Middle frontal gyrus (tissue), 1 donor: ENCODE measurements around the gene ARHGEF11.

Experiments
- DNase-seq: peaks from one replicate; pipeline ENCODE4 v3.0.0-alpha.2; 2015; ENCODE audit warnings: low spot score; ENCODE audit errors: extremely low spot score

The ARHGEF11 gene

DNA sequence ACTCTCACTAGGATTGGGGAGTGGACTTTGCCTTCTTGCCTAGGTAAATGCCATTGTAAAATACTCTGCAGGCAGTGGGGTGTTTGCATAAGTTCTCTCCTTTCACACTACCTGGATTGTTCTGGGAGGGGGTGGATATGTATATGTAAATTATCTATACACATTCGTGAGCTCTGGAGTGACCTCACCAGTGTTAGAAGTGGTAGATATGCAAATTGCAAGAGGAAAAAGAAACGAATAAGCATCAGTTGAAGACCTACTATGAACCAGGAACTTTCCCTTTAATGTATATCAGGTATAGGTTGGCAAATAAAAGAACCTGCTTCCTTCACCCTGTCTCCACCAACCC lies 1.5 kb upstream of the ARHGEF11 start:
- DNase-seq: no peak

DNA sequence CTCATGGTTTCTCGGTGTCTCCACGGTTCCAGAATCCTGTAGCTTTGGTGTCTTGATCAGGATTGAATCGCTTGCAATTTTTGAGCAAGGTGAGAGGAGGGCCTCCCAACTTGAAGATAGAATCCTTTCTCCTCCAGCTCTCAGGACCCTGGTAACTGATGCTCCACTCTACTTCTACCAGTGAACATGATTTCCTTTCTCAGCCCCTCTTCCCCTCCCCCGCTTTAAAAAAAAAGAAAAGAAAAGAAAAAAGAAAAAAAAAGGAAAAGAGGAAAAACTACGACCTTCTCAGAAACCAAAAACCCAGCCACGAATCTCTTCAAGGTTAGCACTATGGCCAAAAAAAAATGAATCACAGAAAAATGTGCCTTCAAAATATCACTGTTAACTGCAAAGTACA lies 1.2 kb downstream of the ARHGEF11 start:
- DNase-seq: no peak

DNA sequence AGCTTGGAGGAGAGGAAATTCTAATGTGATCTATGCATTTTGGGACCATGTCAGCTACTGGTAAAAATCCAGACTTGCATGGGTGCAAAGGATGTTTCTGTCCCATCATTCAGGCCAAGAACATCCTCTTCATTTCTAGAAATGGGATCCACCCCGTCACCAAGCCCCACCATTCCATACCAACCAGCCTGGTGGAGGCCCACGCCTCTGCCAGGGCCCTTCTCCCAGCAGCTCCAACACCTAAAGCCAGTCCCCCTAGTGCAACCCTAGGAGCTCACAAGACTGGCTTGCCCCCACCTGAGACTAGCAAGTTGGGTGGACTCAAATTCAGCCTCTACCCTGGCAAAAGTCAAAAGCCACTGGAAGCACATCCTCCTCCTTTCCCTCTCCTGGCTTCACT lies 1.9 kb downstream of the ARHGEF11 start:
- no peak for DNase-seq

DNA sequence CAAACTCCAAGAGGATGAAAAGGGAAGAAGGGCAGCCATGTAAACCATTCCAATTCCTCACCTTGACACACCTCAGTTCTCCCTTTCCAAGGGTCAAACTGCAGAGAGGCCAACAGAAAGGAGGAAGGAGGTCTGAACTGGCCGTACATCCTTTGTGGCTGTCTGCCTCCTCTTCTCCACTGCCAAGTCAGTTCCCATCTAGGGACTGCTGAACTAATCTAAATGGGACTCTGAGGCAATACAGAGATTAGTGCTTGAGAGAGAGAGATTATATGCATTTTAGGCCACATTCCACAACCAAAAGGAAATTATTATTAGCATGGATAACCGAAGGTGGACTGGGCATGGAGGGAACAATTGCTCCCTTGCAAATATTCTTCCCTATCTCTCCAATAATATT lies 2.7 kb downstream of the ARHGEF11 start:
- DNase-seq: no peak

DNA sequence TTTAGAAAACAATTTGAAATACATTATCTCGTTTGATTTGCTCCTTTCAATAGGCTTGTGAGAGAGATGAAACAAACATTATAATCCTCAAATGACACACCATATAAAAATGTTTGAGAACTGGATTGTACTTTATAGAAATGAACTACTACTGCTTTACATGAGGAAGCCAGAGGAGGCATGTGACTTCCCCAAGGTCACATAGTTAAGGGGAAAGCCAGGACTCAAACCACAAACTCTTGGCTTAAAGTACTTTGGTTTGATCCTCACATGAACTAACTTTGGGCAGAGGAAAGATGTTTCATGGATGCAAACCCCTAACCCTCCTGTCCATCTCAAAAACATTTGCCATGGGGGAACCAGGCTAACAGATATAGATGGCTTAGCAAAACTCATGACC lies 4.7 kb downstream of the ARHGEF11 start:
- DNase-seq: no peak

DNA sequence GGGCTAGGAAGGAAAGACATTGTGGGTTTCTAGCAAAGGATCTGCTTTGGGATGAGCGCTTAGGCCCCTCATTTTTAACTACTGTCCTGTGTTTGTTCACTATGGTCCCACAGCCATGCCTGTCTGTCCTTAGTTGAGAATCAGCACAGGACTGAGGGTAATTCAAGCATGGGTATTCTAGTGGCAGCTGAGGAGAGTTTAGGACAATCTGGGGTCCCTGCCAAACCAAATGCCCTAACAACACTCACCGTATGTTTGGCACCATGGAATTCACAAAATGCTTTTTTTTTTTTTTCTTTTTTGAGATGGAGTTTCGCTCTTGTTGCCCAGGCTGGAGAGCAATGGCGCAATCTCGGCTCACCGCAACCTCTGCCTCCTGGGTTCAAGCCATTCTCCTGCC lies 10.4 kb downstream of the ARHGEF11 start:
- DNase-seq: no peak

DNA sequence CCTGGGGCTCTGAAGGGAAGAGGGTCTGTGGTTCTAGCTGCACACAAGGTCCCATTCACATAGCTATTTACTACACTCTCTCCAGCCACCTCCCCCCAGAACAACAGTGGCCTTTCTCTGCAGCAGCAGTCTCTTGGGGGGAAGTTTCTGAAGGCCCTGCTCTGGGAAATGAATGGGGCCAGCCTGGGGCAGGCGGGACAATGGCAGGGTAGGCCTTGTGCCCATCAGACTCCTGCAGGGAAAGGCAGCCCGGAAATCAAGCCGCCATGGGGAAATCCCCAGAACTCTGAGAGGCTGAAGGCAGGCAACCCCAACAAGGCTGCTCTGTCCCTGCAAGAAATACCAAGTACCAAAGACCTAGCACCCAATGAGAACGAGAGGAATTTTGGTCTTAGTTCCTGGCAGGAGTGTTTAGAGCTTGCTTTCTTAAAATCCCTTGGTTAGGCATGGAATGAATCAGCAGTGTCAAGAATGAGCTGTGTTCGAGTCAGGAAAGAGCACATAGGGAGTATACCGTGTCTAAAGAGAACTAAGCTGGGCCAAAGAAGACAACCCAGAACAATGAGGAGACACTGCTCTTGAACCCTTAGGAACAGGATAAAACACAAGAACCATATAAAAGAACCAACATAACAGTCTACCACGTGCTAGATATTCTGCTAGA lies 11.3 kb downstream of the ARHGEF11 start:
- no peak for DNase-seq

DNA sequence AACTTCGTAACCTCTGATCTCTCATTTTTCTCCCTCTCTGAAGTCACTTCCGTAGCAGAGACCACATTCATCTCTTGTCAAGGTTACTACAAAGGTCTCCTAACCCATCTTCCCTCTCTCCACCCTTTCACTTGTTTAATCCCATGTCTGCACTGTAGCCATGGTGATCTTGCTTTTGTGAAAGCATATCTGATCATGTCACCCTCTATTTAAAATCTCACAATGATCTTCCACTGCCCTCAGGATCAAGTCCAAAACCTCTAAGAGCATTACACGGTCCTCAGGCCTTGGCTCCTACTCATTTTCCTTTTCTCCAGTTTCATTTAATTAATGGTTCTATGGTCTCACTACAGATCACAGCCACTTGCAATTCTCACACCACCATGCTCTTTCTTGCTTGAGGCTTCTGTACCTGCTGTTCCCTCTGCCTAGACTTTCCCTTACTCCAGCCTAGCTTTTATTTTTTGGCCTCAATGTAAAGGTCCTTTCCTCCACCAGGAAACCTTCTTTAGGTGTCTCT lies 12.1 kb downstream of the ARHGEF11 start:
- no peak for DNase-seq

DNA sequence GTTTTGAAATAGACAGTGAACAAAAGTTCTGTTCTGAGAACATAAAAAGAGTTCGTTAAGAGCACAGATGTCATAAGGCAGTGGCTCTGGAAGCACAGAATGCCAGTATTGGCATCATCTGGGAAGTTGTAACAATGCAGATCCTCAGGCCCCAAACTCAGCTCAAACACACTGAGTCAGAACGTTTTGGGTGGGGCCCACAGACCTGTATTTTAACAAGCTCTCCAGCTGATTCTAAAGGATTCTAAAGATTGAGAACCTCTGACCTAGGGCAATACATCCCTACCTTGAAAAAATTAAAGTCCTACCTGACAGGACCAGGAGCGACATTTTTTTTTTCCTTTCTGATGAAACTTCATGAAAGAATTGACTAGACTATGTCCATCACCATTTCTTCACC lies 13.2 kb downstream of the ARHGEF11 start:
- DNase-seq: no peak

DNA sequence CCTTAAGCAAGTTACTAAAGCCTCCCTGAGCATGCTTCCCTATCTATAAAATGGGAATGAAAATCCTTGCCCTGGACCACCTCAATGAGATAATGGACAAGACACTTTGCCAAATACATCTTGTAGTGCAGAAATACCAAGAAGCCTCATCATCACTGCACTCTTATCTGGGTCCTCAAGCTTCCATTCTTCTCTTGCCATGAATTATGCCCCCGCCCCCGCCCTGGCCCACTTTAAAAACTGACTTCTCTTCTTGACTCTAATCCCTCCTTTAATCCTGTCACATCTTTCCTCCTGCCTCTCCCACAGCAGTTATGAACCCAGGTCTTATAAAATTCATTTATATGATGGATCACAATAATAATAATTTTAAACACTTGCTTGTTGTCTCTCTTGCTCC lies 14.8 kb downstream of the ARHGEF11 start:
- no peak for DNase-seq

DNA sequence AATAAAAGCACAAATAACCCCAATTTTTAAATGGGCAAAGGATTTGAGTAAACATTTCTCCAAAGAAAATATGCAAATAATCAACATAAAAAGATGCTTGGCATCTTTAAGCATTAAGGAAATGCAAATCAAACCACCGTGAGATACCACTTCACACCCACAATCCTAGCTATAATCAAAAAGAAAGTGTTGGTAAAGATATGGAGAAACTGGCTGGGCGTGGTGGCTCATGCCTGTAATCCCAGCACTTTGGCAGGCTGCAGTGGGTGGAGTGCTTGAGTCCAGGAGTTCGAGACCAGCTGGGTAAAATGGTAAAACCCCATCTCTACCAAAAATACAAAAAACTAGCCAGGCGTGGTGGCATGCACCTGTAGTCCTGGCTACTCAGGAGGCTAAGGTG lies 16.9 kb downstream of the ARHGEF11 start:
- DNase-seq: no peak

DNA sequence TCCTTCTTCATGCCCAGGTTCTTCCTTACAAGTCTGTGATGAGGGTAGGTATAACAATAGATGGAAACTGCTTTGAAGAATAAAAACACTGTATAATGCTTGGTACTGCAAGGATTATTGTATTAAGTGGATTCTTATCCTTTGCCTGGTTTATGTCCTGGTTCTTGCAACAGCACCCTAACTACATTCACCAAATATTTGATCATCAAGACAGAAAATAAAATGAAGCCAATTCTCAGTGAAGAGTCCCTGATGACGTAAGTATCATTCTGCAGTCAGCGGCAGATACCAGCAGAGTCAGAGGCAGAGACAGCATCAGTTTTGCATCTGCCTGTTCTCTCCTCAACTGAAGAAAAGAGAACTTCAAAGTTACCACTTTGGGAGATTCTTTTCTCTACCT lies 19.7 kb downstream of the ARHGEF11 start:
- no peak for DNase-seq

DNA sequence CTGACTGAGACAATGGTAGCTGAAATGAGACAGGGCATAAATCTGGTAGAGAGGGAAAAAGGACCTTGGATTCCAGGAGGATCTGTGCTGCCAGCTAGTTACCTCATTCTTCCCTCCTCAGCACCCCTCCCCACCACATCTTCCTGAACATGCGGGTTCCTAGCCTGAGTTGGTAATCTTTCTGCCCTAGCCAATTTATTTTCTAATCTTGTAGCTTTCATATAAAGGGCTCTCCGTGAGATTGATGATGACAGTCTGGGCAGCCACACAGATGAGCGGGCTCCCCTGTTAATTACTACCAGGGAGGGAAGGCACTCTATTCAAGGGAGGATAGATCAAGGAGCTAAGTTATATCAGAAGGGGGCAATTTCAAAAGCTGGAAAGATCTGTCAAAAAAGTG lies 20.2 kb downstream of the ARHGEF11 start:
- DNase-seq: no peak

DNA sequence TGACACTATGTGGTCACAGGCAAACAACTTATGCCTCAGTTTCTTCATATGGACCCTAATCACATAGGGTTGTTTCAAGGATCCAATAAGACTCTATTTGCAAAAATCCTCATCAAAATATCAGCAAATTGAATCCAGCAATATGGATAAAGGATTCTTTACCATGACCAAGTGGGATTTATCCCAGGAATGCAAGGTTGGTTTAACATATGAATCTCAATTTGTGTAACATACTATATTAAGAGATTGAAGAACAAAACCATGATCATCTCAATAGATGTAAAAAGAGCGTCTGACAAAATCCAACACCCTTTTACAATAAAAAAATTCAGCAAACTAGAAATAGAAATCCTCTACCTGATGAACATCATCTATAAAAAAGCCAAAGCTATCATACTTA lies 23.9 kb downstream of the ARHGEF11 start:
- no peak for DNase-seq

DNA sequence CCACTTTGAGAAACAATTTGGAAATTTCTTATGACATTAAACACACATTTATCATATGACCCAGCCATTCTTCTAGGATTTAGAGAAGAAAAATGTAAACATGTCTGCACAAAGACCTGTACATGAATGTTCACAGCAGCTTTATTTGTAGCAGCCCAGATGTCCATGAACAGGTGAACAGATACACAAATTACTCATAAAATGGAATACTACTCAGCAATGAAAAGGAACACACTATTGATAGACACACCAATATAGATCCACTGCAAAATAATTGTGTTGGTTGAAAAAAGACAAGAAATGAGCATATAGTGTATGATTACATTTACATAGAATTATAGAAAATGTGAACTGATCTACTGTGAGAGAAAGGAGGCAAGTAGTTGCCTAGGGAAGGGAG lies 26.1 kb downstream of the ARHGEF11 start:
- no peak for DNase-seq

DNA sequence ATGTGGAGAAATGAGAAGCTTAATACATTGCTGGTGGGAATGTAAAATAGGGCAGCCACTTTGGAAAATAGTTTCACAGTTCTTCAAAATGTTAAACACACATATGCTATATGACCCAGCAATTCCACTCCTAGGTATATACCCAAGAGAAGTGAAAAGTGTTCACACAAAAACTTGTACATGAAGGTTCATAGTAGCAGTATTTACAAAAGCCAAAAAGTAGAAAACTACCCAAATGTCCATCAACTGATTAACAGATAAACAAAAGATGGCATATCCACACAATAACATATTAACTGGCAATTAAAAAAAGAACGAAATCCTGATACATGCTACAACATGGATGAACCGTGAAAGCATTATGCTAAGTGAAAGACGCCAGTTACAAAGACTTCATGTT lies 33.7 kb downstream of the ARHGEF11 start:
- no peak for DNase-seq

DNA sequence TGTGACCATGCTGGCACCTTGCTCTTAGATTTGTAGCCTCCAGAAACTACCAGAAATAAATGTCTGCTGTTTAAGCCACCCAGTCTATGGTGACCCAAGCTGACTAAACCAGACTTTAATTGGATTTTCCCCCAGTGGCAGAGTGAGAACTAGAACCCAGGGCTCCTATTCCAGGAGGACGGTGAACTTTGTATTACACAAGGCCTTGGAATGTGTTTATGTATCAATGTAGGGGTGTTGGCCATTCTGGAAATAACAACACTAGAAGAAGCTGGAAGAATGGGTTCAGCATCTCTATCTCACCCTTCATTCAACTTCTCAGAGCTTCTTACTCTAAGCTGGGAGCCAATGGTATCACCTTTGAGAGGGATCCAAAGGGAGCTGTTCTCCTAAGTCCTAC lies 37.0 kb downstream of the ARHGEF11 start:
- DNase-seq: no peak

DNA sequence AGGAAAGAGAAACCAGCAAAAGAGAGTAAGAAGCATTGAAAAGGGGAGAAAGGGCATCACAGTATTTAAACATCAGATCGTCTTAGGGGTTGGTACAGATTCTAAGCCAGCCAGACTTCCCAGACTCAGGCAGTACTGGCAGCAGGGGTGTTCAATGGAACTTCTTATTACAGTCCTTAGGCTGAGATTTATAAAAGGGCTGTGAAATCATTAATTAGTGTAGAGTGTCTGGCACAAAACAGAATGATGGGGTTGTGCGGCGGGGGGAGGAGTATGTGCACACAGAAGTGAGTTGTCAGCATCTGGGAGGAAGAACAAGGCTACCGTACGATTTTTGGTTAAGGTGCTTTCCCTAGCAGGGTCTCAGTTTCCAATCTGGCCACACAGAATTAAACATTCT lies 38.2 kb downstream of the ARHGEF11 start:
- no peak for DNase-seq

DNA sequence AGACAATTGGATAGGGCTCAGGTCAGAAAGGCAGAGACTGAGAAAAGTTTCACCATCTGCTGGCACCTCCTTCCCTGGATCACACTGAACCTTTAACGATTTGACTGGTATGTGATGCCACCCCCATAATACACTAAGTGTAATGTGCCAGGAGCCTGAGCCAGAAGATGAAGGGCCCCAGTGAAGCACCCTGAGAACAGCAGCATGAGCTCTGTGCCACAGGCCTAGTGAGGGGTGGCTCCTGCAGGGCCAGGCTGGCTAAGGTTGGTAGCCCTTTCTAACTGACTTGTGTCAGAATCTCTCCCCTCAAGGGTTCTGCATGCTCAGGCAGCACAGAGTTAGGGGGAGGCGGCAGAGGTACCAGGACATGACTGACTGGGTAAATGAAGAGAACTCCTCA lies 38.9 kb downstream of the ARHGEF11 start:
- DNase-seq: no peak

DNA sequence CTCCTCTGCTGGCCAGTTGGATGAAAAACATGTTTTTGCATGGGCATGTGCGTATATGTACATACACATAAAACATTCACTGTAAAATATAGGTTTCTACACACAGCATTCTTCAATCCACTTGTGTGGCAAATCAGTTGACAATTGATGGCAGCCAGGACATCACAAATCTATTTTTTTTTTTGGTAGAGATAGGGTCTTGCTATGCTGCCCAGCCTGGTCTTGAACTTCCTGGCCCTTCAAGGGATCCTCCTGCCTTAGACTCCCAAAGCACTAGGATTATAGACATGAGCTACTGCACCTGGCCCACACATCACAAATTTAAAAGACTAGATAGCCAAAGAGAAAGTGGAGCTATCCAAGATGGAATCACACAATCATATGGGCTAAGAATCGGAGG lies 39.6 kb downstream of the ARHGEF11 start:
- DNase-seq: no peak

DNA sequence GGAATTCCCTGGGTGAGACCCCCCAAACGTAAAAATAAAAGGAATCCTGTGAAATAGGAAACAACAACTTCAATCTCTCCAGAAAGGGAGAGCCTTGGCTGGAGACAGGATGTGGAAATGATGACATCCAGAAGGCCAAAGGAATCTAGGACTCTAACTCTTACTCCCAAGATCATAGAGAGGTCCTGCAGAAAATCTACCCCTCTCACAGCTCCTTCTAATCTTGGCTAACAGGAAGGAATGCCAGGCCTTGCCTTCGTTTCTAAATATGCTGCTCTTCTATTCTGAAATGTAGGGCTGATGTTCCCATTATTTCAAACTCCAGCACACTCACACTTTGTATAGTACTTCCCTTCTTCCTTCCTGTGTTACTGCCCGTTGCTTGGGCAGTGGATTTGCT lies 40.7 kb downstream of the ARHGEF11 start:
- DNase-seq: no peak

DNA sequence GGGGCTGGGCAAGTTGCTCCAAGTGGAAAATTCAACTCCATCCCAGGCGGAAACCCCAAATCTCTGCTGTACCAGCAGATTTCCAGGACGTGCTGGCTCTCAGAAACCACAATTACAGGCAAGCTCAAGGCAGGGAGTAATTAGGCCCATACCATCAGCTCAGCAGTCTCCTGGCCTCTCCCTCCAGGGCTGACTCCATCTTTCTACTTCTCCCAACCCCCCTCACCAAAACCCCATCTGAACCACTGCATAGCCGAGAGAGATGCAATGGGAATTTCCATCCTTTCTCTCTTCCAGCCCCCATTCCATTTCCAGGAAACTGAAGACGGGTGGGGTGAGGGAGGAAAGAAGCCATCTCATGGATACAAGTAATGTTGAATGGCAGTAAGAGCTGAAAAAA lies 41.2 kb downstream of the ARHGEF11 start:
- no peak for DNase-seq

DNA sequence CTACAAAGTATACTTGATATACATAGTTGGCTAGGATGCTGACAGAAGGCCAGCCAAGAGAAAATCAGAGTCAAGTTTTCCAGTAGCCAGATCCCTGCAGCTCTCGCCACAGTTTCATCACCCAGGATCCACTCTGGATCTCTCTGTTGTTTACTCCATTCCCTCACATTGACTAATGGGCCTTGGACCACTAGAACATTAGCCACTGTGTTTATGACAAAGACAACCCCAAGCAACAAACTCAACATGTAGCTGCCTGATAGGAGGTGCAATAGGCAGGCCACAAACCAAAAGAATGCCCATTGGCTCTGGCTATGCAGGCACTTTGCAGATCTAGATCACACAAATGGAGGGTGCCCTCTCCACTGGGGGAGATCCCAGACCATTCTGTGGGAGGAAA lies 44.2 kb downstream of the ARHGEF11 start:
- no peak for DNase-seq

DNA sequence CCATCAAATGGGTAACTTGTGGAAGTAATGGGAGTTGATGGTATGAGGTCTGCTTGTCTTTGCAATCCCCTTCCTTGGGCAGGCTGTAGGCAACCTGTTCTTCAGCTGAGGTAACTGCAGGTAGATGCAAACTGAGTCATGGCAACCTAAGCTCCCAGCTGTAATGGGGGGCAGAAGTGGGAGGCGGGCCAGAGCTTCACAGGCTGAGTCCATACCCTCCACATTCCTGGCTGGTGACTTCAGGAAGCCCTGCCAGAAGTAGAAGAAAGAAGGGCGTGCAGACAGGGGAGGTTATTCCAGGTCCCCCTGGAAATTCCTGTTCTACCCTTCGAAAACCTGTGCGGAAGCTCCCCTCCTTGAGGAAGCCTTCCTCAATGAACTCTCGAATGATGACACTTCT lies 44.9 kb downstream of the ARHGEF11 start:
- DNase-seq: no peak
